GM12872 (cell line): ENCODE results near the gene RCN2.
A peak's percentile ranks its signal among the peaks of the same experiment; 100 is the strongest.

Source experiments
- CTCF ChIP-seq: IDR thresholded peaks from 3 replicates; pipeline ENCODE4 v1.5.1; 2011; ENCODE audit warnings: low read depth, mild to moderate bottlenecking, low read length, moderate library complexity; ENCODE audit not compliant: insufficient read depth

Gene RCN2

GRCh38 chr15:76973906-76974305 lies 42.4 kb downstream of the RCN2 start:
- TF ChIP-seq CTCF, result no peak

GRCh38 chr15:76974456-76975036 lies 43.0 kb downstream of the RCN2 start:
- peak; percentile 19; the same call in 1 of the 3 replicates for TF ChIP-seq CTCF

GRCh38 chr15:76976141-76976540 lies 44.6 kb downstream of the RCN2 start:
- no peak for TF ChIP-seq CTCF

- no peak for TF ChIP-seq CTCF
These were observed 45.2 kb downstream of the RCN2 start for GRCh38 chr15:76976572-76977270.

GRCh38 chr15:76978522-76979330 lies 47.2 kb downstream of the RCN2 start:
- no peak for TF ChIP-seq CTCF

GRCh38 chr15:76979331-76979925 lies 47.9 kb downstream of the RCN2 start:
- no peak for TF ChIP-seq CTCF

- no peak for TF ChIP-seq CTCF
These were observed 48.5 kb downstream of the RCN2 start for GRCh38 chr15:76979996-76980520.
